CD4-positive, alpha-beta T cell treated with Interleukin-6 at 100 ng/mL for 8 hours (primary cell): ENCODE measurements around the gene ATXN7L1.
A peak's percentile ranks its signal among the peaks of the same experiment; 100 is the strongest.

ENCODE experiments used
- DNase-seq: peaks from one replicate; pipeline ENCODE4 v3.0.0-alpha.2; 2020; ENCODE audit warnings: mixed read lengths, low spot score

The ATXN7L1 gene, protein sequence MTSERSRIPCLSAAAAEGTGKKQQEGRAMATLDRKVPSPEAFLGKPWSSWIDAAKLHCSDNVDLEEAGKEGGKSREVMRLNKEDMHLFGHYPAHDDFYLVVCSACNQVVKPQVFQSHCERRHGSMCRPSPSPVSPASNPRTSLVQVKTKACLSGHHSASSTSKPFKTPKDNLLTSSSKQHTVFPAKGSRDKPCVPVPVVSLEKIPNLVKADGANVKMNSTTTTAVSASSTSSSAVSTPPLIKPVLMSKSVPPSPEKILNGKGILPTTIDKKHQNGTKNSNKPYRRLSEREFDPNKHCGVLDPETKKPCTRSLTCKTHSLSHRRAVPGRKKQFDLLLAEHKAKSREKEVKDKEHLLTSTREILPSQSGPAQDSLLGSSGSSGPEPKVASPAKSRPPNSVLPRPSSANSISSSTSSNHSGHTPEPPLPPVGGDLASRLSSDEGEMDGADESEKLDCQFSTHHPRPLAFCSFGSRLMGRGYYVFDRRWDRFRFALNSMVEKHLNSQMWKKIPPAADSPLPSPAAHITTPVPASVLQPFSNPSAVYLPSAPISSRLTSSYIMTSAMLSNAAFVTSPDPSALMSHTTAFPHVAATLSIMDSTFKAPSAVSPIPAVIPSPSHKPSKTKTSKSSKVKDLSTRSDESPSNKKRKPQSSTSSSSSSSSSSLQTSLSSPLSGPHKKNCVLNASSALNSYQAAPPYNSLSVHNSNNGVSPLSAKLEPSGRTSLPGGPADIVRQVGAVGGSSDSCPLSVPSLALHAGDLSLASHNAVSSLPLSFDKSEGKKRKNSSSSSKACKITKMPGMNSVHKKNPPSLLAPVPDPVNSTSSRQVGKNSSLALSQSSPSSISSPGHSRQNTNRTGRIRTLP

DNA sequence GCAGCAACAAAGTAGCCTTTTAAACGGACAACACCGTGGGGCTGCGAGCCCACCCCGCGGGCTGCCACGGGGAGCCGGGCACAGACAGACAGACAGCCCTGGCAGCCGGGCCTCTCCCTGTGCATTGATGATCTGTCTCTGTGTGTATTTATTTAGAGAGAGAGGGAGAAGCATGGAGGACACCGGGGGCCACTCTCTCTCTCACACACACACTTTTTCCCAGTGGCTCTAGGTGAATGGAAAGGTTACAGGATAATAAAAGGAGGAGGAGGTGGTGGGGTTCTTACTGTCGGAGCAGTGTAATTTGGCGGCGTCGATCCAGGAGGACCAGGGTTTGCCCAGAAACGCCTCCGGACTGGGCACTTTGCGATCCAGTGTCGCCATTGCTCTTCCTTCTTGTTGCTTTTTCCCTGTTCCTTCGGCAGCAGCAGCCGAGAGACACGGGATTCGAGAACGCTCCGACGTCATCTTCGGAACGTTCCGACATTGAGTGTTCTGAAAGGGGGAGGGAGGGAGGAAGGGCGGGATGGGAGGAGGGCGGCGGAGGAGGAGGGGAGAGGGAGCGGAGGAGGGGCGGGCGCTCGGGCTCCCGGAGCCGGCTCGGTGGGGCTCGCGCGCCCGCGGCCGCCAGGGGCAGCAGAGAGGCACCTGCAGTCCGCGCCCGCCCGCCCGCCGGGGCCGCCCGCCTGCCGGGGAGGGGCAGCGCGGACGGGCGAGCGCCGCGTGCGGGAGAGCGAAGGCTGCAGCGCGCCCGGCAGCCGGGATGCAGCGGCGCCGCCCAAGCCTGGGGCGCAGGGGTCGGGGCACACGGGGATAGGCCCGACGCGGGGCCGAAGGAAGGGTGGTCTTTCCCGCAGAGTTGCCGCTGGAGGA, at the start of gene ATXN7L1:
ATXN7L1 (minus strand) TSS at position 509 of the 873 bp plus-strand sequence; CDS start at position 468, 41 bp downstream.
- peak; percentile 91 for DNase-seq

DNA sequence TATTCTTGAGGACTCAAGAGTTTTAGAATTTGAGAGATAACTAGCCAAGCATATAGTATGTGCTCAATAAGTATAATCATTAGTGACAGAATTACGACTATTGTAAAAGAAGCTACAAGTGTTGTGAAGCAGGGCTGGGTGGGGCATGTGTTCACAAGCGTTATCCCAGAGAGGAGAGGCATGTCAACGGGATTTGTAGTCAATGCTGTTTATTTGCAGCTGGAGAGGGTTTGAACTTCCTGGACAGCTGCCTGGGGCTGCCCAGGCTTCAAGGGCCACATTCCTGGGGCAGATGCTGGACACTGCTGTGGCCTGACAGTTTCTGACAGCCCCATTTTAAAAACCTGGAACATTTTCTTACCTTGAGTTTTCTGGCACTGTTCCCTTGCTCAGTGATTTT, 49.7 kb upstream of the ATXN7L1 start:
- no peak for DNase-seq

DNA sequence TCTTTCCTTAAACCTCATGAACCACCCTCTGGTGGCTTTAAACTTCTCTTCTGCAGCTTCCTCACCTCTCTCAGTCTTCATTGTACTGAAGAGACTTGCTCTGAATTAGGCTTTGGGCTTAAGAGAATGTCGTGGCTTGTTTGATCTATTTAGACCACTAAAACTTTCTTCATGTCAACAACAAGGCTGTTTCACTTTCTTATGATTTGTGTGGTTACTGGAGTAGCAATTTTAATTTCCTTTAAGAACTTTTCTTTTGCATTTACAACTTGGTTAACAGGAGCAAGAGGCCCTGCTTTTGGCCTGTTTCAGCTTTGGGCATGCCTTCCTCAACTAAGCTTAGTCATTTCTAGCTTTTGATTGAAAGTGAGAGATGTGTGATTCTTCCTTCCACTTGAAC, 48.5 kb upstream of the ATXN7L1 start:
- DNase-seq = peak; percentile 33

DNA sequence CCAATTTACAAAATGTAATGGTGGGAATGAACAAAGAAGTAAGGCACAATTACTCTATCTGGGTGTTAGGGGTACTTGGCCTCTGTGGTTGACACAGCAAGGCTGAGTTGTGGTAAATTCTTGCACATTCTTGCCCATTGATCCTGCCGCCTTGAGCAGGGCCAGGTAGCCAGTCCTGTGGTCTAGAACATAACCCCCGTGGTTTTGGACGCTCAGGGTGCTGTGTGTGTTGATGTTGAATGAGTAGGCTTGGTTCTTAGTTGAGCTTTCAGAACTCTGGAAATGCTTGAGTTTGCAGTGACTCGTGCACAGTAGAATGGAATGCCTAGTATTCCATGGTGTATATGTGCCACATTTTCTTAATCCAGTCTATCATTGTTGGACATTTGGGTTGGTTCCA, 44.4 kb upstream of the ATXN7L1 start:
- DNase-seq = no peak

DNA sequence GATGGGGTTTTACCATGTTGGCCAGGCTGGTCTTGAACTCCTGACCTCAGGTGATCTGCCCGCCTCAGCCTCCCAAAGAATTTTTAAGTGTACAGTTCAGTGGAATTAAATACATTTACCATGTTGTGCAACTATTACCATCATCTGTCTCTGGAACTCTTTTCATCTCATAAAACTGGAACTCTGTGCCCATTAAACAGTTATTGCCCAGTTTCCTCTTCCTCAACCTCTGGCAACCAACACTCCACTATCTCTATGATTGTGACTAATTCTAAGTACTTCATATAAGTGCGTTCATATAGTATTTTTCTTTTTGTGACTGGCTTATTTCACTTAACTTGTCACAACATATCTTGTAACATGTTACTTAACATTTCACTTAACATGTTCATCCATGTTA, 41.3 kb upstream of the ATXN7L1 start:
- DNase-seq = no peak

DNA sequence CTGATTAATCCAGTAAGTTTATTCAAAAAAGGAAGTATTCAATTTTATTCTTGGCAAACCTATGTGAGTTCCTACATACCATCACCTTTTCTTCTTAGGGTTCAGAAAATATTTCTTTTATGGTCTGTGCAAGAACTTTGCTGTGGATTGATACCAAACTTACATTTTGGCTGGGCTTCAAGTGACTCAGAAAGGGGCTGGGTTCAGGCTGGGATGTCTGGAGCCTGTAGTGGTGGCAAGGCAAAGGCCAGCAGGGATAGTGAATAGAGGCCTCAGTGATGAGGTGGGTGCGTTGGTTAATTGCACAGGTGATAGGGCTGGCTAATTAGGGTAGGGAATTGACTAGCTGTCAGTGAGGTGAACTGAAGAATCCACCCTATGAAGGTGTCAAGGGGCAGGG, 40.2 kb upstream of the ATXN7L1 start:
- DNase-seq = no peak

DNA sequence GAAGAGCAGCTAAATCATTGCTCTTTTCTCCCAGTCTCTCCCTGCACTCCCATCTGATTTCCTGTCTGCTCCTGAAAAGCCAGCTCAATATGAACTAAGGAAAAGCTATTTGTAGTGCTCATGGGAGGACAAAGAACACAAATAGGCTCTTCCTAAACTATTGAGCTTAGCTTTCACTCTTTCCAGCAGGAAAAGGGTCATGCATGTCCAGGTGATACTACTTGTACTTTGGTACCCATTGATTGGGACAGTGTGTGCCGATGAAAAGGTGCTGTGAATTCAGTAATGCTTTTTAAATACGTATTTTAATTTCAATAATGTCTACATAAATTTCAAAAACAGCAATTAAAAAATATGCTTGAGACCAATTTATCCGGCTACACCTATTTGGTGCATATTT, 37.5 kb upstream of the ATXN7L1 start:
- DNase-seq = no peak

DNA sequence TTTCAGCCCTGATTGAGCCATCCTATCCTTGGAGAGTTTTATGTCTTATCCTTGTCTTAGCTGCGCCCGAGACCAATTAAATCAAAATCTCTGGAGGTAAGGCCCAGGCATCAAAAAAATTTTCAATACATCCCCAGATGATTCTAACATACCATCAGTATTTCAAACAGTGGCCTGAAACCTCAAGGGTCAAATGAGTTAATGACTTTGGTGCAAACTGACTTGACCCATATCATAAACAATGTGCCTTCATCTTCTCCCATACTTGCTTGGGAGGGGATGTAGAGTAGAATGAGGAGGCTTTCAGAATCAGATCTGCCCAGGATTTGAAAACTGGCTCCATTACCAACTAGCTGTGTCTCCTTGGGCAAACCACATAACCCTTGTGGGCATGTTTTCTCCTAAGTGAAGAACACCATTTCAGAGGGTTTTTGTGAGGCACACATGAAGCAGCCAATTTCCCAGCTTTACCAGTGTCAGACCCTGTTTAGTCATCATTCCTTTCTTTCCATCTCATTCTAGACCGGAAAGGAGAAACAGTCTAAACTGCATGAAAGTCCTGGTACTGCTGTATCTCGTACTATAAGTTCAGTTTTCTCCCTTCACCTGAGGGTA, 35.7 kb upstream of the ATXN7L1 start:
- no peak for DNase-seq

DNA sequence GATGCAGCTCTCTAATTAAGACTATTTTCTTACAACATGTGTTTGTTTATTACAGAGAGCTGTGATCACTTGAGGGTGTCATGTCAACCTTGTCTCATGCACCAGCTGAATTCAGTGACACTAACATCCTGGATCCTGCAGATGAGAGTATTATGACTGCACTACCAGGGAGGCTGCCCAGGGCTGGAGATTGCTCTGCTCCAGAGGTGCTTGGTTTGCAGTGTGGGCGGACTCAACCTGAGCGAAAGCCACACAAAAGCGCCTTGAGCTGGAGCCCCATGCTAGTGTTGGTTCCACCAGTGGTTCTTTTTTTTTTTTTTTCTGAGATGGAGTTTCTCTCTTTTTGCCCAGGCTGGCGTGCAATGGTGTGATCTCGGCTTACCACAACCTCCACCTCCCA, 33.8 kb upstream of the ATXN7L1 start:
- DNase-seq = no peak

DNA sequence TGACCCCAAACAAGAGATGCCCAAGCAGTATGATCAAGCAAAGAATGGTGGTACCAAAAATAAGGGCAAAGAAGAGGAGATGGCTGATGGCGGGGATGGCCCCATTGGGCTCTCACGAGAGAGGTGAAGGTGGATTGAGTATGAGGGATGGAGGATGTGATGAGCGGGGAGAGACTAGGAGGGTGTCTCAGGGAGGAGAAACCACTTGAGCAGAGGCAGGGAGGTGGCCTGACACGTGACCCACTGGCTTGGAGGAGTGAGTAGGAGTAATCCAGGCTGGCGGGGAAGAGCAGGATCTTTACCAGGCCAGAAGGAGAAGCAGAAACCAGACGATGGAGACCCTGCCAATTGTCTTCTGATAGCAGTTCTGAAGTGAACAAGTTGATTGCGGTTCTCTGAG, 33.3 kb upstream of the ATXN7L1 start:
- DNase-seq = no peak

DNA sequence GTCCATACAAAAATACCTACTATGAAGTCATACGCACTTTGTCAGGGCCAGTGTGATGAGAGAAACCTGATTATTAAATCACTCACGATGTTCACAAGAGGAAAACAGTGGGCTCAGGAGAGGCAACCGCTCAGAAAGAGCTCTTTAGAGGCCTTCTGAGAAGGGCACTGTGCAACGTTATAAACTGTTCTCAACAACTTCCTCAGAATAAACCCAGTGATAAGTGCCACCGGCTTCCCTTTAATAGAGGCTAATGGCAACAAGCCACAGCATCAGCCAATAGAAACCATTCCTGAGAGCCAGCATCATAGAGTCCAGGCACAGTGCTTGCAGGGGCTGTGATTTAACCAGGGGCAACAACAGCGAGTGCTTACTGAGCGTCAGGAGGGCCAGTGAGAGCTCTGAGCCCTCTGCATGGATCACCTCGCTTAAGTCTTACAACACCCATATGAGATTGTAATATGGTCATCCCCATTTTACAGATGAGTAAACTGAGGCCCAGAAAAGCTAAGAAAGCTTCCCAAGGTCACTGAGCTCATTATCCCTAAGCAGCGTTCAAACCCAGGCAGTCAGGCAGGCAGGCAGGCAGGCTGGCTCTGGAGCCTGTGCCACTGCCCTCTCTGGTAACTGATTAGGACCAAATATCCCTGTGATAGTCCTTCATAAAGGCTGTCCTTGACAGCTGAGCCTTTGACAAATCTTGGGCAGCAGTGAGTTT, 30.9 kb upstream of the ATXN7L1 start:
- no peak for DNase-seq

DNA sequence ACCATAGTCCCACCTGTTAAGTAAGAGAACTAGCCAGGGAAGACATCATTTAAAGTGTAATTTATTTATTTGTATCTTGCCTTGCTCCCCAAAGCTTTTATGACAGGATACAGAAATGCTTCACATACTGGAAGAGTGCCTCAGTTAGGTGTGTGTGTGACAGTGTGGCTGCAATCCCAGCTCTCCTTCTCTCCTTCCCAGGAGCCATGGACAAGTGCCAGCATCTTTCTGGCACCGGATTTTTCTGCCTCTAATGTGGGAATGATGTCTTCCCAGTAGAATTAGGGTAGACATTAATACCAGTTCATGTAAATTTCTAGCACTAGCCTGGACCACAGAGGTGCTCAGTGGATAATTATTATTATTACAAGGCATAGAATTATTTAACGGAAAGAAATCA, 30.3 kb upstream of the ATXN7L1 start:
- no peak for DNase-seq

DNA sequence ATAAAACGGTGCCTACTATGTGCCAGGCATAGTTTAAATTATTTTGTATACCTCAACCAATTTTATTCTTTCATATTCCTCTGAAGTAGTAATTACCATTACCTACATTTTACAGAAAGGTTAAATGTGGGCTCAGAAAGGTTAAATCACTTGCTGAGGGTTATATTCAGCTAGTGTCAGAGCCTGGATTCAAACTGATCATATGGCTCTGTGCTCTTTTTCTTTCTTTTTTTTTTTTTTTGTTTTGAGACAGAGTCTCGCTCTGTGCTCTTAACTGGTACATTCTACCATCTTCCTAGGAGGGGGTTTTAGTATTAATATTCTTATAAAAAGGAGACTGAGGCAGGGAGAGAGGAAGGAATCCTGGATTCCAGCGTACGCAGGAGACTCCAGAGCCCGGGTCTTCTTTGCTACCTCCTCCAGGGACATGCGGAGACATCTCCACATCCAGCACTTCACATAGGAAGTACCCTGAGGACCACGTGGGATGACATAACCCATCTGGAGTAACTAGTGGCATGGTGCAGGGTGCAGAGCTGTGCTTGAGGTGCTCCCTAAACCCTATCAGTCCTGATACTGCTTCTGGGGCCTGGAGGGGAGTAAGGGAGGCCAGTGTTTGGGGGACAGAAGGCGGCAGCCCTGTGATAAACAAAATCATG, 29.6 kb upstream of the ATXN7L1 start:
- no peak for DNase-seq

DNA sequence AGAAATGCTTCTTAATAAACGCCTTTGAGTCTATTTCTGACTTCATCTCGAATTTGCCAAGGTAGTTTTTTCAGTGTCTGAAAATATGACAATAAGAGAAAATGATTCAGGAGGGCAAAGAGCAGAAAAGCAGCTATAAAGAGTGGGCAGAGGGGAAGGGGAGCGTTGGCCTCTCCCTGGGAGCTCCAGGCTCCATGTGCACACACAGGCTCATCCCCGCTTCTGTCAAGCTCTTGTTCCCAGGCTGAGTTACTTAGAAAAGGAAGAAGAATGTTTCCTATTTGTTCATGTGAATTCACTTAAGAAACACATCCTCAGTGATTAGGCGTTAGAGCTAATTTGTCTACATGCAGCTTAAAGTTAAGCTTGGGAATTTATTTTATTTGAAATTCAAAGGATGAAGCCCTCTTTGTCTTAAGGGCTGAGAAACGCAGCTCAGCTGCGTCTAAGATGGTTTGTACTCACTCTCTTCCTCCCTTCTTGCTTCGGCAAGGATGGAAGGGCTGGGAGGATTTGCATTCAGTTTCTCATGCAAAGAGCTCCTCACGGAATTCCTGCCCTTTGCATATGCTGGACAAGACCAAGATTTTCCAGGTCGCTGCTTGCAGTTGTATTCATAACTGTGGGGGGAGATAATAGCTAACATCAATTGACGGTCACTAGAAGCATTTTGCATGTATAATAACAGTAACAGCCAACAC, 29.0 kb upstream of the ATXN7L1 start:
- DNase-seq = no peak

DNA sequence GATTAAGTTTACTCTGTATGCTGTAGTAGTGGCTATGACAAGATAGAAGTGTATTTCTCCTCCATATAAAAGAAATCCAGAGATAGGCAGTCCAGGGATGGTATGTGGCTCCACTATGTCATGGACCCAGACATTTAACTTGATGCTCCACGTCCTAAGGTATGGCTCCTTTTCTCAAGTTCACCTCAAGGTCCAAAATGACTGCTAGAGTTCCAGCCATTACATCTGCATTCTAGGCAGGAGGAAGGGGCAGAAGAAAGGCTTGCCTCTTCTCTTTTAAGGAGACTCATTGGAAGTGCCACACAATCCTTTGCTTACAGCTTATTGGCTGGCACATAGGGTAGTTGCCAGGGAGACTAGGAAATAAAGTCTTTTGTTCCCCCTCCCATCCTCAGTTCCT, 27.7 kb upstream of the ATXN7L1 start:
- no peak for DNase-seq

DNA sequence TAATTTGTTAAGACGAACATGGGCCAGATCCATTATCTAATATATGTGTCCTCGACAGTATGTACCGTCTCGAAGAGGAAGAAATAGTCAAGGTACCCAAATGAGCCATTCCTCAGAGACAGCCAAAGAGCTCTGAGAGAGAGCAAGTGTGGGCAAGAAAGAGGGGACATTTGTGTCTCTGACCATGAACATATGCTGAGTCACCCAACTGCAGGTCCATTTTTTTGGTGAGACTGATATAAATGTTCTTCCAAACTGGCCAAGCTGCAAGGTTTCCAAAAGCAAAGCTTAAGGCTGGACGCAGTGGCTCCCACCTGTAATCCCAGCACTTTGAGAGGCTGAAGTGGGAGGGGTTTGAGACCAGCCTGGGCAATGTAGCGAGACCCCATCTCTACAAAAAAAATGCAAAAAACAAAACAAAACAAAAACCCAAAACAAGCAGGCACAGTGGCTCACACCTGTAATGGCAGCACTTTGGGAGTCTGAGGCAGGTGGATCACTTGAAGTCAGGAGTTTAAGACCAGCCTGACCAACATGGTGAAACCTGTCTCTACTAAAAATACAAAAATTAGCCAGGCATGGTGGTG, 26.0 kb upstream of the ATXN7L1 start:
- DNase-seq = no peak

DNA sequence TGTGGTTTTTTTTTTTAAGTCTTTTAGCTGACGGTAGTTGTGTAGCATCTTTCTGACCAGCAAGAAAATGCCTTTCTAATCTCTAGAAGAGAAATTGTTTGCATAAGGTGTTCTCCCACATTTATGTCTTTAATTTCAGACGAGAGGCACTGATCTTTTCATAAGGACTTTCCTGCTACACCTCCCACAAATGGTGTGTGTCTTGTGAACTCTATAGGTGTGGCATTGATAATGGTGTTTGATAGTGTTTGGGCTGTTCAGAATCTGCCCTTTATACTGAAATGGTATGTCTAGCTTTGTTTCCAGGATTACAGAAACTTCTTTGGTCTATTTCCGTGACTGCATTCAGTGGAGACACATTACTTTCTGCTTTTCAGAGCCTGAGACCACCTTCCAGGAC, 21.6 kb upstream of the ATXN7L1 start:
- DNase-seq = no peak

DNA sequence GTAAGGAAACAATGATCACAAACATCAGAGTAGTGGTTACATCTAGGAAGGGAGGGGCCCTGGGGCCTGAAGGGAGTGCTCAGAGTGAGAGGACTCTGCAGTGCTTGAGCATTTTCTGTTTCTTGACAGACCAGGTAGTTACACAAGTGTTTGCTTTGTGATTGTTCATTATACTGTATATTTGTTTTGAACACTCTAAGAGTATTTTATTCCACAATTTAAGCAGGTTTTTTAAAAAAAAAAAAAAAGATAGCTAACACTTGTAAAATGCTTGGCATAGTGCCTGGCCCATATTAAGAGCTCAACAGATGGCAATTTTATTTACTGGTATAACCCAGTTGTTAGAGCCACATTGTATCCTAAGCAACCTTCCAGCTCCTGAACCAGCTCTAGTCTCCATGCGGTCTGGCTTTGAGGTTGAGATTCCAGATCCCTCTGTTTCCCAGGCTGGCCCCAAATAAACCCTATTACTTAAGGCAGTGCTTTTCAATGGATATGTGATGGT, 20.1 kb upstream of the ATXN7L1 start:
- peak; percentile 20 for DNase-seq

DNA sequence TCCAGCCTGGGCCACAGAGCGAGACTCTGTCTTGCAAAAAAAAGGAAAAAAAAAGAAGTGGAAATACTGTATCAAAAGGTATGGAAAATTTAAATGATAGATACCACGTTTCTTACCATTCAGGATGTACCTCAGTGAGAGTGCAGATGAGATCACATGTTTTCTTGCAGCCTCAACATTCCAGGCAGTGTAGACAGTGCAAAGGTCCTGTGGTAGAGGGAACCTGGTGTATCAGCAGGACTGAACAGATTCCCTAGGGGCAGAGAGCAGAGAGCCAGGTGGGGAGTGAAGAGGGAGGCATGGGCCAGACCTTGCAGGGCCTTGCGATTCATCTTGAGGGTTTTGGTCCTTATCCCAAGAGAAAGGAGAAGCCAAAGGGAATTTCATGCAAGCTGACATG, 17.7 kb upstream of the ATXN7L1 start:
- no peak for DNase-seq
